ENCODE measurements around the gene SLC25A47.

- TF ChIP-seq POLR2AphosphoS5 (IDR thresholded peaks at IDR 0.05; ENCODE audit: low read depth, low read length) (no peak), TAF1 (IDR thresholded peaks at IDR 0.05; ENCODE audit: borderline replicate concordance, low read depth, low read length) (no peak)
Measured at GRCh38 chr14:100365741-100366140, 42.6 kb downstream of the SLC25A47 start.

Measured in GM12892 (cell line).